GM04503 (cell line): Measurements from ENCODE around the gene DNASE1L3.
"Not testable (repeated sequence)": the region's sequence is repeated elsewhere in the genome, so short reads cannot be mapped to it uniquely, and the experiment has no call there.

Experiments used
- DNase-seq: peaks from one replicate; pipeline ENCODE4 v3.0.0-alpha.2; 2012; ENCODE audit warnings: low read depth

Gene DNASE1L3

DNA sequence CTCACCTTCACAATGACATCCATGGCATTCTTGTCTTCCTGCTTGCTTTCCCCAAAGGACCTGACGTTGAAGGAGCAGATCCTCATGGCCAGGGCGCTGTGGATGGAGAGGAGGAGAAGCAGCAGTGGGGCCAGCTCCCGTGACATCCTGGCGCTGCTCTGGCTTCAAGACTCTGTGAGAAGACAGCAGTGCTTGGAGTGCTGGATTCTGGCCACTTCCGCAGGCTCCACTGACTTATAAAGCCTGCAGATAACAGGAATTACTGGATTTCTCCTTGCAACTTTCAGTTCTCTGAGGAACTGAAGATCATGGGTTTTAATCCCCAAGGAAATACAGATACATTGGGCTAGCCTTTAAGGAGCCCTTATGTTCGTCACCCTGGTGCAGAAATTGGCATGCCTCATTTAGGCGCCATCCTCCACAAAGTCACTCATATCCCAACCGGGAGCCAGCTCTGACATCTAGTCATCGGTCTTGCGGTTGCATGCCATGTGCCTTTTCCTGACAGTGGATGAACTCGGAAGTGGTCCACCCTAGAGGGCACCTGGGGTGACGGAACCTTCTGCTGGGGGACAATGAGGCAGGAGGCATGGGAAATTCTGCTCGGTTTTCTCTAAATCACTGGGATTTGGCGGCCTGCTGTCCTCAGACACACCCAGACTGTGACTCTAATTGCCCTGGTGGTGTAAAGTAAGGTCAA lies at the start of gene DNASE1L3:
Gene DNASE1L3 (minus strand): TSS at position 212 of the 700 bp plus-strand sequence. CDS start 66 bp downstream, at position 146.
- DNase-seq = no peak

GRCh38 chr3:58260261-58260731 lies 49.5 kb upstream of the DNASE1L3 start:
- DNase-seq = no peak

DNA sequence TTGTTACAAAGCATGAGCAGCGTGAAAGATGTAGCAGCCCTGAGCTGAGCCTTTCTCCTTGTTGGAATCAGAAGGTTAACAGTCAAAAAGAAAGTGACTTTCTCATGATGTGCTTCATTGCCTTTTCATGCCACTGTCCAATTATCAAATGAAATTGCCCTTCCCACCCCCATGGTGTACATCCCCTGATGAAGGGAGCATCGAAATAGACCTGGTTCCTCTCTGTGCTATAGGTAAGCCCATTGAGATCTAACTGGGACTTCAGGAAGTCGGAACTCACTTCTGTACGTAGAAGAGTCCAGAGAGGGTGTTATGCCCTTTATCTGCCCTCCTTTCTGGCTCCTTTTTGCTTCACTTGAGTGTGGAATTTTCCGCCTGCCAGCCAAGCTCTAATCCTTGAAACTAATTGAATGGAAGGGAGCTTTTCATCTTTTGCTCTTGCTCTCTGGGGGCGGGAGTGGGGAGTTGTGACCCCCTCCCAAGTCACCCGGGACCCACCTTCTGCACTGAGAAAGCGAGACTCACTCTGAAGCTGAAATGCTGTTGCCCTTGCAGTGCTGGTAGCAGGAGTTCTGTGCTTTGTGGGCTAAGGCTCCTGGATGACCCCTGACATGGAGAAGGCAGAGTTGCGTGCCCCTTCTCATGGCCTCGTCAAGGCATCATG lies 47.8 kb upstream of the DNASE1L3 start:
- no peak for DNase-seq

GRCh38 chr3:58256511-58256910 lies 45.7 kb upstream of the DNASE1L3 start:
- no peak for DNase-seq

DNA sequence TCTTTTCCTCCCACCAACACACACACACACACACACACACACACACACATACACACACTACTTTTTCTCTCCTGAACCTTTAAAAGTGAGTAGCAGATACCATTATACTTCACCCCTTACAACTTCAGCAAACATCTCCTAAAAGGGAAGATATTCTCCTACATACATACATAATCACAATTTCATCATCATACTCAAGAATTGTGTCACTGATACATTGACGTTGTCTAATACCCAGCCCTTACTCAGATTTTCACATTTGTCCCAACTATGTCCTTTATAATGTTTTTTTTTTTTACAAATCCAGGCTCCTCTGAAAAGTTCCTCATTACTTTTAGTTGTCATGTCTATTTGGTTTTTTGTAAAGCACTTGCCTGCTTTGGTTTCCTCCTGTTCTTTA lies 45.3 kb upstream of the DNASE1L3 start:
- DNase-seq = no peak

- no peak for DNase-seq
Measured at GRCh38 chr3:58254144-58254543, 43.4 kb upstream of the DNASE1L3 start.

- DNase-seq = no peak
Measured at GRCh38 chr3:58251631-58252035, 40.9 kb upstream of the DNASE1L3 start.

DNA sequence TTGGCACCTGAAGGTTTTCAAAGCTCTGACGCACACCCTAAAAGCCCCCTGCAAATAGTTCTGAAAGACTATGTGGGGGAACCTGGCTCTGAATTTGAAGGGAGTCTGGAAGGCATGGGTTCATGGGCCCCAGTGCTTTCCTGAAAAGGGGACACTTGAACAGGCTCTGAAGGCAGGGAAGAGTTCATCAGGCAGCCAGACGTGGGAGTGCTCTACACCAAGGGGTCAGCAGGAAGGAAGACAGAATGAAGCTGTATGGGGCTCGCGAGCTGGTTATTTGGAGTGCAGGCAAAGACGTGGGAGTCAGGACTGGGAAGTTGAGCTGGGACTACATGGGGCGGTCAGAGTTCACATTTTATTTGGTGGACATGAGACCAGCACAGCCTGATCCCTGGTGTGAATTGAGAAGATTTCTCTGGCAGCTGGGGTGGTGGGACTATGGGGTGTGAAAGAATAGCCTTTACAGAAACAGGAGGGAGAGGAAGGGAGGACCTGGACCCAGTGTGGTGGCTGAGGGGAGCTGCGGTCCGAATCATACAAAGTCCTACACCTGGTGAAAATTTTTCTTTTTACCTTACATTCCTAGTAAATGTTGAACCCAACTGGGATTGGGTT lies 39.4 kb upstream of the DNASE1L3 start:
- DNase-seq = no peak

- DNase-seq = no peak
Measured at GRCh38 chr3:58249358-58250092, 38.8 kb upstream of the DNASE1L3 start.

DNA sequence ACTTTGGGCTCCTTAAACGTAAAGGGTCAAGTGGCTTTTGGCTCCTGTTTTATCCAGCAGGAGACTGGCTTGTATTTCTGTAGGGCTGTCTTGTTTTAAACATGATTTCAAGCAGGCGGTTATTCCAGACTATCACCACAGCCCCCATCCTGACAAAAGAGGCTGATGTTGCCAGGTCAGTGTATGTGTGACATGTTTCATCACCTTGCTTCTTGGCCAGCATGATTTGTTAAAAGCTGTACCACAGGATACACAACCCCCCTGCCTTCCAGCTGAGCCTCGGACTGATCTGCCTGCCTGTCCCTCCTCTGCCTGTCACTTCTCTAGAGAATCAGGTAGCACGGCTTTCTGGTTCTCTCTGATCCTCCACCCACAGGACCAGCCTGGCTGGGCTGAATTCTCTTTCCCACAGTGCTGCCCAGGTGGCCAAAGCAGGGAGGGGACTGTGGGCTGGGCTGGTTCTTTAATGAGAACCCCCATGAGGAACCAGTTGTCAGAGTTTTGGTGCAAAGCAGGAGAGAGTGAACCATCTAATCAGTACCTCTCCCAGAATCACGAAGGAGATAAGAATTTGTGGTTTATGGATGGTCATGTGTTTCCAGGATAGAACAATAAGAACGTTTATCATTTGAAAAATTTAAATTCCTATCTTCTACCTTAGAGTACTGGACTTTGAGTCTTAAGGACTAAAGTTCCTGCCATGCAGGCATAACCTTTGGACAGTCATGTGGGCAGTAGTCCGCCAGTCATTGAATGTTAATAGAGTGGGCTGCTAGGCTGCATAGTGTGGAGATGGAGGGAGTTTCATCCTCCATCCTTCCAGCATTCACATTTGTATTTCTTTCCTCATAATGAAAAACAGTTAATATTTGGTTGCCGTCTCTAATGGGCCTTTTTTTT lies 35.6 kb upstream of the DNASE1L3 start:
- no peak for DNase-seq

DNA sequence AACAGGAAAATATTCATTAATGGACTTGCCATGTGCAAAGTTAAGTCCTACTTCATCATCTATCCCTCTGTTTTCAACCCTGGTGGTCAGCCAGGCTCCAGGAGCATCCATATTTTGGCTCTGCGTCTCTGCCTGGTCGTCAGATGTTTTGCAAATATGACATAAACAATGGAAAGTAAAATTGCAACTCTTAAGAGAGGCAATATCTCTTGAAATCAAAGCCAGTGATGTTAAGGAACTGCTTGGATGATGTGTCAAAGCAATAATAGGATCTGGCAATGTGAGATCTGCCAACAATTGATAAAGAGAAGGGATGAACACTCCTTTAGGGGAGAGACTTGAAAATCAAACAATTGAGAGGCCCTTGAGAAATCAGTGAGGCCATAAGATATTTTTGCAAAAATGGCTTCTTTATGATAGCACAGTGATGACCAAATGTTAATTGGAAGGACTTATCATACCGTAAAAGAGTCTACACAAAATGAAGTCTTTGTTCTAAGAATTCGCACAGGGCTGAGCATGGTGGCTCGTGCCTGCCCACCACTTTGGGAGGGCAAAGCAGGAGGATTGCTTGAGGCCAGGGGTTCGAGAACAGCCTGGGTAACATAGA lies 33.3 kb upstream of the DNASE1L3 start:
- no peak for DNase-seq

GRCh38 chr3:58242860-58243259 lies 32.1 kb upstream of the DNASE1L3 start:
- DNase-seq = not testable (repeated sequence)

DNA sequence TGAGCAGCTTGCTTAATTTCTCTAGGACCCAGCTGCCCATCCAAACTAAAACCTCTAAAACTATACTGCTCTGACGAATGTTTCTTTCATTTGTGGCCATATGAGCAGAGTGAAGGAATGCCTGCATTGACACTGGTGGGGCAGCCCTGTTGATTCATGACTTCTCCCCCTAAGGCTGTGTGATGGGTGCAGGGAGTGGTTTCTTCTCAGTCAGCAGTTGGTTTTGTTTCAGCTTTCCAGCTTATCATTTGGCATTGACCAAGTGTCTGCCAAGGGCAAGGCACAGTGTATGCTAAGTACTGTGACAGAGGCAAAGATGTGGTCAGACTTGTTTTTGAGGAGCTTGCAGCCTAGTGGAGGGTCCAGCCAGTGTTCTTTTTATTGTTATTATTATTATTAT lies 31.6 kb upstream of the DNASE1L3 start:
- DNase-seq = no peak

- no peak for DNase-seq
Measured at GRCh38 chr3:58241306-58242044, 30.7 kb upstream of the DNASE1L3 start.

DNA sequence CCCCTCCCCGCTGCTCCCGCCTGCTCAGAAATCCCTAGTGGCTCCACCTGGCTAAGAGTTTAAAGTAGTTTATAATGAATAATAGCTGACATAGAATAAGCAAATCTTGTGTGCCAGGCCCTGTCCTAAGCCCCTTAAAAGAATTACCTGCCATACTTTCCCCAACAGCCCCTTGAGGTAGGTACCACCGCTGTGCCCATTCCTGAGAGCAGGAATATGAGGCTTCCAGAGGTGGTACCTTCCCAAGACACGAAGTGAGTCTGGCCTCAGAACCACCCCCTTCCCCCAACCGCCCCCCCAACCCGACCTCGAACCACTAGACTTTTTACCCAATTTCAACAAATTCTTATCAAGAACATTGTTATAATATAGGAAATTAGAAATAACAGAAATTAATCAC lies 28.1 kb upstream of the DNASE1L3 start:
- DNase-seq = no peak

DNA sequence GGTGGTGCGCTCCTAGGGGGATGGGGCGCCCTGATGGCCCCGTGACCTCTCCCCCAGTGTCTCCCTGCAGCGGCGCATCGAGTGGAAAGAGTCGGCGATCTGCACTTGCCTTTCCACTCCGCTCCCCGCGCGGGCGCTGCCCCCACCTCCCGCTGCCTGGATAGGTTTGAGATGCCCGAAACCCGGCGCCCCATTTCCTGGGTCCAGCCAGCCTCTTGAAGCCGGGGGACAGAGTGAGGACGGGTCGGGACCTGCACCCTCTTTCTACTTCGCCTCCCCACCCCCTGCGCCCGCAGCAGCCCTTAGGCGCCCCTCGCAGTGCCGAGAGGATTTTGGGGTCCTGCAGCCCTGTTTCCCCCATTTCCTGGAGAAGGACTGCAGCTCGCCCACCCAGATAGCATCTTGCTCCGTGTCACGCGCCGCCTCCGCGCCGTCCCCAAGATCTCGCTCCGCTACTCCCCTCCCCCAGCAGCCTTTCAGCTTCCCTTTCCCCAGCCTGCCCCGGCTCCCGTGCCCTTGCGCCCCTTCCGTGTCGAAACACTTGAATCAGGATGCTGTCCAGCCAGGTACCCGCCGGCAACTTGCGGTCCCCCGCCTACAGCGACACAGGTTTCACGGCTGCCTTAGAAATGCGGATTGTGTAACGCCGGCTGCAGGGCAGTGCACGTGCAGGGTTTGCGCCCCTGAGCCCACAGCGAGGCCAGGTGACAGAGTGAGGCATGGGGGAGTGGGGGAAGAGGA lies 27.3 kb upstream of the DNASE1L3 start:
- DNase-seq = no peak

DNA sequence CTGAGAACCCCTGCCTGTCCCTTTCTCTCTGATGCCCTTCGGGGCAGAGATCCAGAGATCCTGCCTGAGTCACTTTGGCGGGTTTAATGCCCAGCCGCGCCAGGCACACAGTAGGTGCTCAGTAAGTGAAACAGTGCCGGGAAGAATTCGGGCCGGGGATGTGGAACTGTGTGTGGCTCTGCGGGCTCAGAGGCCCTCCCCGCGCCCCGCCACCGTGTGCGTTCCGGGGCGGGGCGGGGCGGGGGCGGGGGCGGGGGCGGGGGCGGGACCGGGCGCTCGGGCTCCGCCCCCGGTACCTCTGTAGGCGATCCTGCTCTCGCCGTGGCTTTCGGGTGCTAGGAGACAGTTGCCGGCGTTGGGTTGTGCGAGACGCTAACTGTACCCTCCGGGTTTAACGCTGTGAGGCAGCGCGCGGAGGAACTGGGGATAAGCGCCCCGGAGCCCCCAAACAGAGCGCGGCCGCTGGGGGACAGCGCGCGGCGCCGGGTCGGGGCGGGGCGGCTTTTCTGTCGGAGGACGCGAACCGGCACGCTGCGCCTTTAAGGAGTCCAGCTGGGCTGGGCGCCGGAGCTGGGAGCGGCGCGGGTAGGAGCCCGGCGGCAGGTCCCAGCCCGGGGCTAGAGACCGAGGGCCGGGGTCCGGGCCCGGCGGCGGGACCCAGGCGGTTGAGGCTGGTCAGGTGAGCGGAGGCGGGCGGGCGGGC lies 26.6 kb upstream of the DNASE1L3 start, which contains the start of gene ABHD6:
Gene ABHD6 (plus strand): TSS at position 555 of the 703 bp plus-strand sequence. CDS start 18,795 bp downstream, outside the sequence.
- no peak for DNase-seq

DNA sequence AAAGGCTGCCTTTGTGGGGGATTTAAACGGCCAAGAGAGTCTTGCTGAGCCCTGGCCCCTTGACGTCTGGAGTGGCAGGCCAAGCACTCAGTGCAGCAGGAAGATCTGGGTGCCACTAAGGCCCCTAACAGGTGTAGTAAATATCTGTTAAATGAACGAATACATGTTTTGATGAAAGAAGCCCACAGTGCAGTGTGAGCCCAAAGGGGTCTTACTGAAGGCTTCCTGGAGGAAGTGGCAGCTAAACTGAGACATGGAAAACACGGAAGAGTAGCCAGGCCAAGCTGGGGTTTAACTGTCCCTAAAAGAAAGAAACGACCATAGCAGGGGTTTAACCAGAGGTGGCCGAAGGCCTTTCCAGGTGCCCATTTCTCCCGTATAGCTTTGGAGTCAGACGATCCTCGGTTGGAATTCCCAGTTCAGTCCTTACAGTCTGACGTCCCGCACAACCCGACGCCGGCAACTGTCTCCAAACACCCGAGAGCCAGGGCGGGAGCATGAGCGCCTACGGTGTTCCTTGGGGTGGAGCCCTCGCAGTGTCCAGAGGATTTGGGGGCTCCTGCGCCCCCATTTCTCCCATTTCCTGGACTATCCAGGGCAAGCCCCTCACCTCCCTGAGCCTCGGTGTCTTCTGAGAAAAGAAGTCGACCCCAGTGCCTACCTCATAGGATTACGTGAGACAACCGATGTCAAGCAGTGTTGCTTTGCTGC lies 25.9 kb upstream of the DNASE1L3 start:
- no peak for DNase-seq
